ENCODE measurements around the gene CDK11A. TPM values are rescaled to one million over a fixed set of nuclear protein-coding genes. Genes with fewer than 3 reads are reported as not detected.
"Not testable (repeated sequence)": the region's sequence is repeated elsewhere in the genome, so short reads cannot be mapped to it uniquely, and the experiment has no call there.

The CDK11A gene
- total RNA-seq, 1 donor from 2014 or later: 16.7 TPM

- H3K27ac ChIP-seq (ENCODE audit: low read depth, low read length); H3K4me3 ChIP-seq (ENCODE audit: low read length in 3 of 3); H3K9me3 ChIP-seq (ENCODE audit: control insufficient read depth in 3 of 3, low read length in 3 of 3); H3K9ac ChIP-seq (ENCODE audit: low read depth in 1 of 3, low read length in 3 of 3); H3K27me3 ChIP-seq (ENCODE audit: control insufficient read depth in 3 of 3, insufficient read depth in 3 of 3, low read length in 3 of 3); H3K4me1 ChIP-seq (ENCODE audit: control insufficient read depth in 3 of 3, insufficient read depth in 3 of 3, low read length in 3 of 3); H3K36me3 ChIP-seq (ENCODE audit: control insufficient read depth in 3 of 3, insufficient read depth in 3 of 3, low read length in 3 of 3): not testable (repeated sequence)
Observed at GRCh38 chr1:1741013-1741412, 16.9 kb upstream of the CDK11A start.

- not testable (repeated sequence) for H3K27me3 ChIP-seq (ENCODE audit: control insufficient read depth in 3 of 3, insufficient read depth in 3 of 3, low read length in 3 of 3); H3K4me3 ChIP-seq (ENCODE audit: low read length in 3 of 3); H3K9ac ChIP-seq (ENCODE audit: low read depth in 1 of 3, low read length in 3 of 3); H3K36me3 ChIP-seq (ENCODE audit: control insufficient read depth in 3 of 3, insufficient read depth in 3 of 3, low read length in 3 of 3); H3K9me3 ChIP-seq (ENCODE audit: control insufficient read depth in 3 of 3, low read length in 3 of 3); H3K27ac ChIP-seq (ENCODE audit: low read depth, low read length); H3K4me1 ChIP-seq (ENCODE audit: control insufficient read depth in 3 of 3, insufficient read depth in 3 of 3, low read length in 3 of 3)
Observed at GRCh38 chr1:1738799-1739337, 14.7 kb upstream of the CDK11A start.

GRCh38 chr1:1737675-1738590 is 13.8 kb upstream of the CDK11A start:
- H3K27ac ChIP-seq (ENCODE audit: low read depth, low read length); H3K9me3 ChIP-seq (ENCODE audit: control insufficient read depth in 3 of 3, low read length in 3 of 3); H3K9ac ChIP-seq (ENCODE audit: low read depth in 1 of 3, low read length in 3 of 3); H3K4me3 ChIP-seq (ENCODE audit: low read length in 3 of 3); H3K27me3 ChIP-seq (ENCODE audit: control insufficient read depth in 3 of 3, insufficient read depth in 3 of 3, low read length in 3 of 3); H3K4me1 ChIP-seq (ENCODE audit: control insufficient read depth in 3 of 3, insufficient read depth in 3 of 3, low read length in 3 of 3): not testable (repeated sequence)
- peaks cover 0 to 11% (median 4%) of the 10 kb centered on the region in 3 donors for H3K36me3 ChIP-seq (ENCODE audit: control insufficient read depth in 3 of 3, insufficient read depth in 3 of 3, low read length in 3 of 3)

GRCh38 chr1:1732381-1732780 is 8.2 kb upstream of the CDK11A start:
- Histone ChIP-seq H3K4me3 (ENCODE audit: low read length in 3 of 3) (no peak overlapping the region), H3K9me3 (ENCODE audit: control insufficient read depth in 3 of 3, low read length in 3 of 3) (no peaks in the 10 kb centered on the region), H3K27me3 (ENCODE audit: control insufficient read depth in 3 of 3, insufficient read depth in 3 of 3, low read length in 3 of 3) (no peaks in the 10 kb centered on the region), H3K4me1 (ENCODE audit: control insufficient read depth in 3 of 3, insufficient read depth in 3 of 3, low read length in 3 of 3) (peaks cover 0 to 5% (median 4%) of the 10 kb centered on the region in 3 donors), H3K9ac (ENCODE audit: low read depth in 1 of 3, low read length in 3 of 3) (no peak overlapping the region), H3K27ac (ENCODE audit: low read depth, low read length) (no peak overlapping the region), H3K36me3 (ENCODE audit: control insufficient read depth in 3 of 3, insufficient read depth in 3 of 3, low read length in 3 of 3) (peaks cover 9 to 16% (median 9%) of the 10 kb centered on the region in 3 donors)

GRCh38 chr1:1730870-1731269 is 6.7 kb upstream of the CDK11A start:
- Histone ChIP-seq H3K27ac (ENCODE audit: low read depth, low read length) (no peak overlapping the region), H3K9me3 (ENCODE audit: control insufficient read depth in 3 of 3, low read length in 3 of 3) (no peaks in the 10 kb centered on the region), H3K36me3 (ENCODE audit: control insufficient read depth in 3 of 3, insufficient read depth in 3 of 3, low read length in 3 of 3) (peaks cover 9 to 15% (median 9%) of the 10 kb centered on the region in 3 donors), H3K9ac (ENCODE audit: low read depth in 1 of 3, low read length in 3 of 3) (no peak overlapping the region), H3K4me3 (ENCODE audit: low read length in 3 of 3) (no peak overlapping the region), H3K27me3 (ENCODE audit: control insufficient read depth in 3 of 3, insufficient read depth in 3 of 3, low read length in 3 of 3) (no peaks in the 10 kb centered on the region), H3K4me1 (ENCODE audit: control insufficient read depth in 3 of 3, insufficient read depth in 3 of 3, low read length in 3 of 3) (peaks cover 0 to 12% (median 11%) of the 10 kb centered on the region in 3 donors)

- not testable (repeated sequence) for H3K27me3 ChIP-seq (ENCODE audit: control insufficient read depth in 3 of 3, insufficient read depth in 3 of 3, low read length in 3 of 3); H3K27ac ChIP-seq (ENCODE audit: low read depth, low read length); H3K4me3 ChIP-seq (ENCODE audit: low read length in 3 of 3); H3K9me3 ChIP-seq (ENCODE audit: control insufficient read depth in 3 of 3, low read length in 3 of 3); H3K9ac ChIP-seq (ENCODE audit: low read depth in 1 of 3, low read length in 3 of 3)
- Histone ChIP-seq H3K4me1 (ENCODE audit: control insufficient read depth in 3 of 3, insufficient read depth in 3 of 3, low read length in 3 of 3) (peaks cover 0 to 12% (median 11%) of the 10 kb centered on the region in 3 donors), H3K36me3 (ENCODE audit: control insufficient read depth in 3 of 3, insufficient read depth in 3 of 3, low read length in 3 of 3) (peaks cover 8 to 14% (median 9%) of the 10 kb centered on the region in 3 donors)
Observed at GRCh38 chr1:1730230-1730629, 6.1 kb upstream of the CDK11A start.

GRCh38 chr1:1729116-1729816 is 5.1 kb upstream of the CDK11A start:
- Histone ChIP-seq H3K36me3 (ENCODE audit: control insufficient read depth in 3 of 3, insufficient read depth in 3 of 3, low read length in 3 of 3) (peaks cover 4 to 12% (median 9%) of the 10 kb centered on the region in 3 donors), H3K27ac (ENCODE audit: low read depth, low read length) (peak overlapping the region; percentile 19), H3K4me1 (ENCODE audit: control insufficient read depth in 3 of 3, insufficient read depth in 3 of 3, low read length in 3 of 3) (peaks cover 0 to 12% (median 11%) of the 10 kb centered on the region in 3 donors)
- H3K4me3 ChIP-seq (ENCODE audit: low read length in 3 of 3); H3K9me3 ChIP-seq (ENCODE audit: control insufficient read depth in 3 of 3, low read length in 3 of 3); H3K9ac ChIP-seq (ENCODE audit: low read depth in 1 of 3, low read length in 3 of 3); H3K27me3 ChIP-seq (ENCODE audit: control insufficient read depth in 3 of 3, insufficient read depth in 3 of 3, low read length in 3 of 3): not testable (repeated sequence)

GRCh38 chr1:1728308-1729005 is 4.3 kb upstream of the CDK11A start:
- not testable (repeated sequence) for H3K4me3 ChIP-seq (ENCODE audit: low read length in 3 of 3); H3K36me3 ChIP-seq (ENCODE audit: control insufficient read depth in 3 of 3, insufficient read depth in 3 of 3, low read length in 3 of 3); H3K27me3 ChIP-seq (ENCODE audit: control insufficient read depth in 3 of 3, insufficient read depth in 3 of 3, low read length in 3 of 3); H3K9me3 ChIP-seq (ENCODE audit: control insufficient read depth in 3 of 3, low read length in 3 of 3)
- peak overlapping the region; percentile 19 for H3K27ac ChIP-seq (ENCODE audit: low read depth, low read length)
- peaks cover 0 to 12% (median 11%) of the 10 kb centered on the region in 3 donors for H3K4me1 ChIP-seq (ENCODE audit: control insufficient read depth in 3 of 3, insufficient read depth in 3 of 3, low read length in 3 of 3)
- H3K9ac ChIP-seq (ENCODE audit: low read depth in 1 of 3, low read length in 3 of 3): peak overlapping the region in 1 of 3 donors; percentile 51

- not testable (repeated sequence) for H3K4me3 ChIP-seq (ENCODE audit: low read length in 3 of 3); H3K36me3 ChIP-seq (ENCODE audit: control insufficient read depth in 3 of 3, insufficient read depth in 3 of 3, low read length in 3 of 3); H3K9me3 ChIP-seq (ENCODE audit: control insufficient read depth in 3 of 3, low read length in 3 of 3); H3K27me3 ChIP-seq (ENCODE audit: control insufficient read depth in 3 of 3, insufficient read depth in 3 of 3, low read length in 3 of 3)
- Histone ChIP-seq H3K4me1 (ENCODE audit: control insufficient read depth in 3 of 3, insufficient read depth in 3 of 3, low read length in 3 of 3) (peaks cover 0 to 12% (median 11%) of the 10 kb centered on the region in 3 donors), H3K27ac (ENCODE audit: low read depth, low read length) (peak overlapping the region; percentile 82), H3K9ac (ENCODE audit: low read depth in 1 of 3, low read length in 3 of 3) (peak overlapping the region in 2 of 3 donors; percentile 45 to 72)
Observed at GRCh38 chr1:1727131-1727651, 3.0 kb upstream of the CDK11A start.
